H1 (cell line): Measurements from ENCODE around the gene SLC6A17. TPM values are rescaled to one million over a fixed set of nuclear protein-coding genes. Genes with fewer than 3 reads are reported as not detected.

Source experiments
- SIX5 ChIP-seq: IDR thresholded peaks from 2 replicates; pipeline ENCODE4 v1.6.1; 2011; ENCODE audit warnings: mild to moderate bottlenecking, low read depth, low read length
- polyA plus RNA-seq, 7 experiments: library from polyadenylated mRNA; depleted of rRNA in 3 of 7; stranded (reverse) in 5 of 7; unstranded in 2 of 7; fragments of >200 nt in 5 of 7; fragments of 200-250 nt in 2 of 7; gene quantifications; 1 replicate in 5 of 7; 2 replicates in 1 of 7; 4 replicates in 1 of 7; pipeline versions ENCODE4 v1.2.1 to v1.2.3, GENCODE V29; 2011 to 2013; ENCODE audit warnings: missing spikeins in 2 of 7, mixed read lengths in 2 of 7
- total RNA-seq: library from RNA; stranded (reverse); fragmentation: NEBNext Ultra II Directional; extraction: Animal tissue kit (Norgen Biotek cat#: 25700); gene quantifications from 2 replicates; pipeline ENCODE4 v1.2.1, GENCODE V29; 2021

SLC6A17 gene
- total and polyA plus RNA-seq, 2 of the 8 experiments (the other 6 are each of a cell fraction or from before 2014, with no cell fraction given): 0.15 to 0.28 TPM

DNA sequence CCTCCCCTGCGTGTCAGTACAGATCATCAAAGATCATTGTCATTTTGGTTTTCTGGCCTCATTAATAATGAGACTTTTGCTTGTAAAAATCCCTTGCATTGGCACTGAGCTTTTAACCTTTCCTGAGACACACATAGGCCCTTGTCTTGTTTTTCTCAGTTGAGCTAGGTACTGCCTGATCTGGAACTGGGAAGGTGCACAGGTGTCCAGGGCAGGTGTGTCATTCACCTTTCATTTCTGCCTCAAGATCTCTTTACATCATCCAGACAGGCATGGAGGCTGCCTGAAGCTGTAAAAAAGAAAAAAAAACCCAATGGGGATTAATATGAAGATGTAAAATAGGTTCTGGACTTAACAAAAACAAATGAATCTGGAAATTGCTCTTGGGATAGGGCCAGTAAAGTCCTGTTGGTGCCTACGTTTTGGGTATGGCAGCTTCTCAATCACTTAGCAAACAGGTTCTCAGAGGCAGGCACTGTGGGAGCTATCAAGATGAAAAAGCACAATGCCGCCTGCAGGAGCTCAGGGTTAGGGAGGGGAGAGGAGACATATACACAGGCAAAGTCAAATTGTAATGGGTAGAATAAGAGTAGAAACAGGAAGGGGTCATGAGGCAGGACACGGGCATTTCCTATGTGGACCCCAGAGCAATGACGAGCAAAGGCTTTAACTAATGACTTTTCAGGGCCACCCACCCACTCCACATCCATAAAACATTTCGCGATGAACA is 58.8 kb downstream of the SLC6A17 start (continued):
- no peak for TF ChIP-seq SIX5
